Colon (tissue), 2 donors: Measurements from ENCODE around the gene MIPOL1.
"Not testable (repeated sequence)": the region's sequence is repeated elsewhere in the genome, so short reads cannot be mapped to it uniquely, and the experiment has no call there.

ENCODE experiments used
- FAIRE-seq: peaks from 2 replicates; lab custom pipeline; 2012; peaks lifted over from hg19 to GRCh38; lab: Jason Lieb, UNC
- donor health status: control.
- donor health status: control.

MIPOL1 gene

DNA sequence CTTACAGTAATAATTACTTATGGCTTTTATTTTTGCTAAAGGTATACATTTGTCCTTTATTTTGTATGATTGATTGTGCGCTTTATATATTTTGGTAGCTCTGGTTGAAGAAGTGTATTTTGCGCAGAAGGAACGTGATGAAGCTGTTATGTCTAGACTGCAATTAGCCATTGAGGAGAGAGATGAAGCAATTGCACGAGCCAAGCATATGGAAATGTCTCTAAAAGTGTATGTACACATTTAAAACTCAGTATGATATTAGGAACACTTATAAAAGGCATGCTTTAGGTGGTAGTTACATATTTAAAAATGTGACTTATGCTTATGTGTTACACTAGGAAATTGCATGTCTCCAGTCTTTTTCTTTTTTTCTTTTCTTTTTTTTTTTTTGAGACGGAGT is 87.5 kb downstream of the MIPOL1 start:
- no peak for FAIRE-seq

DNA sequence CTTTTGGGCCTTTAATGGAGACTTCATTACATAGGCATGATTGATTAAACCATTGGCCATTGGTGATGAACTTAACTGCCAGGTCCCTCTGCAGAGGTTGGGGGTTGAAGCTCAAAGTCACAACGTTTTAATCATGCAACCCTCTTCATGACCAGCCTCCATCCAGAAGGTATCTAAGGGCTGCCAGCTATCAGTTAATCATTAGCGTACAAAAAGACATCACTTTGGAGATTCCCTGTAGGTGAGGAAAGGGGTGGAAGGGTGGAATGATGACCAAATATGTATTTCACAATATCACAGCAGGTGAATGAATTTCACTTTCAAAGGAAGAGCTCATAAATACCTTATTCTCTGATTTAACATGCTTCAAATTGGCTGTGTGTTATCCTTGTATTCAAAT is 92.0 kb downstream of the MIPOL1 start:
- no peak for FAIRE-seq

DNA sequence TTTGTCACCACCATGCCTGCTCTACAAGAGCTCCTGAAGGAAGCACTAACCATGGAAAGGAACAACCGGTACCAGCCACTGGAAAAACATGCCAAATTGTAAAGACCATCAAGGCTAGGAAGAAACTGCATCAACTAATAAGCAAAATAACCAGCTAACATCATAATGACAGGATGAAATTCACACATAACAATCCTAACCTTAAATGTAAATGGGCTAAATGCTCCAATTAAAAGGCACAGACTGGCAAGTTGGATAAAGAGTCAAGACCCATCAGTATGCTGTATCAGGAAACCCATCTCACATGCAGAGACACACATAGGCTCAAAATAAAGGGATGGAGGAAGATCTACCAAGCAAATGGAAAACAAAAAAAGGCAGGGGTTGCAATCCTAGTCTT is 97.5 kb downstream of the MIPOL1 start:
- FAIRE-seq: not testable (repeated sequence)

DNA sequence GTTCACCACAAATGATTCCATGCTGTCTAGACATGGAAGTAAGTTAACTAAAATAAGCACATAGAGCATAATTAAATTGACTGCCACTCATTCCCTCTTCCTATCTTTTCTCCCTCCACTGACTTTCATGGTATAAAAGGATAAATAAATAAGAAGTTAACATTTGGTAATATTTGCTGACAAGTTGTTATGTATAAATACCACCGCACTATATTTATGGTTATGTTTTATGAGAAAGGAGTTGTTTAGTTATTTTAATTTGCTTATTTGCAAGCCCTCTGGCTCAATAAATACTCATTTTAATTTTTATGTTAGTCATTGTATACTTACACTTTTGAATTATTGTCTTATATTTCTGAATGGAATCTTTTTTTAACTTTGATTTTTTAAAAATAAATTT is 113.5 kb downstream of the MIPOL1 start:
- FAIRE-seq: no peak

DNA sequence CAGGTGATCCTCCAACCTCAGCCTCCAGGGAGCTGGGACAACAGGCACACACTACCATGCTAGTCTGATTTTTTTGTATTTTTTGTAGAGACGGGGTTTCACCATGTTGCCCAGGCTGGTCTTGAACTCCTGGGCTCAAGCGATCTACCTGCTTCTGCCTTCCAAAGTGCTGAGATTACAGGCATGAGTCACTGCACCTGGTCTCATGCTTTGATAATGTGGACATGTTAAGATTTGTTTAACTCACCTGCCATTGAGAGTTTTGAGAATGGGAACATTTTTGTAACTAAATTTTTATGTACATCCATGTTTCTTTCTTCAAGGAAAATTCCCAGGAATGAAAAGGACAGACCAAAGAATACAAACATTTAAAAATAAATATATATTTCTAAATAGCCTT is 121.2 kb downstream of the MIPOL1 start:
- FAIRE-seq: no peak

DNA sequence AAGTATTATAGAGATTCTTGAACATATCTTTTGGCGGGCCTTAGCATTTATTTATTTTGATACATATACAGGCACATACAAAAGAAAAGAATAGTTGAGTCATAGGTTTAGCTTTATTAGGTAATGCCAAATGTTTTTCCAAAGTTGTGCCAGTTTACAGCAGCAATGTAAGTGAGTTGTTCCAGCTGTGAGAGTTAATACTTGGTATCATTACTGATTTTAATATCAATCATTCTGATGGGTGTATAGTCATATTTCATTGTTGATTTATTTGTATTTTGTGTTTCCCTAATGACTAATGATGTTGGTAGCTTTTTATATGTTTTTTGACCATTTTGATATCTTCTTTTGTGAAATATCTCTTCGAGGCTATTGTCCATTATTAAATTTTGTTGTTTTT is 122.4 kb downstream of the MIPOL1 start:
- no peak for FAIRE-seq

DNA sequence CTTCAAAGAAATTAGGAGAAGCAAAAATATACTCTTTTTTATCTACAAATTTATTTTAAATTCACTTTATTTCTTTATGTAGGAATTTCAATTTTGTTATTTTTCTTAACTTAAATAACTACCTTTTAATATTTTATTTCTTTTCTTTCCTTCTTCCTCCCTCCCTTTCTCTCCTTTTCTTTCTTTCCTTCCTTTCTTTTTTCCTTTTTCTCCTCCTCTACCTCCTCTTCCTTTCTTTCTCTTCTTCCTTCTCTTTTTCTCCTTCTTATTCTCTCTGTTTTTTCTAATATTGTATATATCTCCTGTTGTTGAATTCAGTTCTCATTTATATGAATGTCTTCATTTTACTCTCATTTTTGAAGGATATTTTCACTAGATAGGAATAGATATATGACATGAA is 127.6 kb downstream of the MIPOL1 start:
- no peak for FAIRE-seq

DNA sequence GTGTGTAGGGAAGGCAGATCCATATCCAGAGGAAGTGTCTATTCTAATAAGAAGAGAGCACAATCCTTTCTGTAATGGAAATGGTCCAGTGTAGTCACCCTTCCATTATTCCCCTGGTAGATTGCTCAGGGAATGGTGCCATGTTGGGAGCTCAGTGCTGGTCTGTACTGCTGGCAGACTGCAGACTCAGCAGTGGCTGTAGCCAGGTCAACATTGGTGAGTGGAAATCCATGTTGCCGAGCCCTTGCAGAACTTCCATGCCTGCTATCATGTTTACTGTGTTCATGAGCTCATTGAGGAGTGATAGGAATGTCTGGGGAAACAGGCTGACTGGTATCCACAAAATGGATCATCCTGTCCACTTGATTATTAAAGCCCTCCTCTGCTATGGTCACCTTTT is 128.7 kb downstream of the MIPOL1 start:
- FAIRE-seq: no peak

DNA sequence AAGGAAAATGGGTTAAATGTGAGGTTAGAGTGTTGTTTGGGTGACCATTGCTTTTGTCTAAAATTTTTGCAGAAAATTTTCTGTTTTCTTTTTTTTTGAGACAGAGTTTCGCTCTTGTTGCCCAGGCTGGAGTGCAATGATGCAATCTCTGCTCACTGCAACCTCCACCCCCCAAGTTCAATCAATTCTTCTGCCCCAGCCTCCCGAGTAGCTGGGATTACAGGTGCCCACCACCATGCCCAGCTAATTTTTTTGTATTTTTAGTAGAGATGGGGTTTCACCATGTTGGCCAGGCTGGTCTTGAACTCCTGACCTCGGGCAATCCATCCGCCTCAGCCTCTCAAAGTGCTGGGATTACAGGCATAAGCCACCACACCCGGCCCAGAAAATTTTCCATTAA is 130.2 kb downstream of the MIPOL1 start:
- FAIRE-seq: not testable (repeated sequence)

DNA sequence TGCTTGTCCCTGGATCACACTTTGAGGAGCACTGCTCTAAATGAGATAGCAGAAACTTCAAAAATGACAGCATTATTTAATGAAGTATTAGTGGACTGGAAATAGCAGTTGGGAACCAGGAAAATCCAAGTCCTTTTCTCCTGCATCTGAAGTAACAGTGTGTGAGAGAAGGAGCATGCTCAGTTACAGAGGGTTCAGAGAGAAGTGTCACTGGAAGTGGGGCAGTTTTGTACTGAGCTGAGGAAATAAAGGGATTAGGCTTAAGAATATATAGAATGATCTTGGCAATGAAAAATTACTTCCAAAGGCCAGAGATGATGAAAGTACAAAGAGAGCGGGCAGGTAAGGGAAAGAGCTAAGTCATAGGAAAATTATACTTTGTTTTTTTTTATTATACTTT is 130.9 kb downstream of the MIPOL1 start:
- FAIRE-seq: no peak

DNA sequence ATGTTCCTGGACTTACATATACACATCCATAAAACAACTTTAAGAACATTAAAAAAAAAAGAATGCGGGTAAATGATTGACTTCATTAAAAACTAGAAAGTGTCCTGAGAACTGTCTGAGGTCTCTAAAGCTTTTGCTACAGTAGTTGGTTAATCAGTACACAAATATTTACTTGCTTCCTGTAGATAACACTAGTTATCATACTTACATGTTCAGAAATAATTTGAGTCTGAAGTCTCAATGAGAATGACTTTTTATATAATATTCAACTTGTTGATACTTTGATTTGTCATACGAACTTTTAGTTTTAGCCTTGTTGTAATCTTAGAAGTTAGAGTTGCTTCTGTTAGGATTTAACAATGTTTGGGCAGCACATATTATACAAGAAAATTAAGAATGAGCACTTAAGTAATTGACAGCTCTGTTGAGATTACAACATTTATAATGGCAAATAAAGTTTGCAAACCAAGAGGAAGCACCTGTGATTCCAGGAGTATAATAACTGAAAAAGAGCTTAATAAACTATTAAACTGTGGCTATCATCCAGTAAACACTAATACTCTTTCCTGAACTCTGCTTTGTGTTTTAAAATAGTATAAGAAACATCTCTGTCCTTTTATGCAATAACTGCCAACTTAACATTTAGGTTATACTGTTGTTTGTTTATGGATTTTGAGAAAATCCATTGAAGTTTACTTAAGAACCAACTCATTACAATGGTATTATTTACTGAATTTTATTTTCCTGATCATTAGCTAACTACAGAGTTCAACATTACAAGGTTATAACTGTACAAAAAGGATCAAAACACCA is 131.7 kb downstream of the MIPOL1 start:
- FAIRE-seq: no peak

DNA sequence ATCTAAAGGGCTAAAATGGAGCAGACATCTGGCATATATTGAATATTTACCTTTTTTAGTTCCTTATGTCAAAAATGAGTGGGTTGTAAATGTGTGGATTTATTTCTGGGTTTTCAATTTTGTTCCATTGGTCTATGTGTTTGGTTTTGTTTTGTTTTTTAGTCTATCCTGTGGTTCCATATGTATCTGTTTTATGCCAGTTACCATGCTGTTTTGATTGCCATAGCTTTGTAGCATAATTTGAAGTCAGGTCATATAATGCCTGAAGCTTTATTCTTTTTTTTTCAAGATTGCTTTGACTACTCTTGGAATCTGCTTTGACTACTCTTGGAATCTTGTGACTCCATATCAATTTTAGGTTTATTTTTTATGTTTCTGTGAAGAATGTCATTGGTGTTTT is 133.2 kb downstream of the MIPOL1 start:
- FAIRE-seq: no peak

DNA sequence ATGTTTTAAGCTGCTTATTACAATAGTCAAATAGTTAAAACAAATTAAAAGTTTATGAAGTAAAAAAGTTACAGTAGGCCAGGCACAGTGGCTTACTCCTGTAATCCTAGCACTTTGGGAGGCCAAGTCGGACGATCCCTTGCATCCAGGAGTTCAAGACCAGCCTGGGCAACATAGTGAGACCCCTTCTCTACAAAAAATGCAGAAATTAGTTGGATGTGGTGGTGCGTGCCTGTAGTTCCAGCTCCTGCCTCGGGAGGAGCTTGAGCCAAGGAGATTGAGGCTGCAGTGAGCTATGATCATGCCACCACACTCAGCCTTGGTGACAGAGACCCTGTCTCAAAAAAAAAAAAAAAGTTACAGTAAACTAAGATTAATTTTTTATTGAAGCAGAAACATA is 142.6 kb downstream of the MIPOL1 start:
- no peak for FAIRE-seq

DNA sequence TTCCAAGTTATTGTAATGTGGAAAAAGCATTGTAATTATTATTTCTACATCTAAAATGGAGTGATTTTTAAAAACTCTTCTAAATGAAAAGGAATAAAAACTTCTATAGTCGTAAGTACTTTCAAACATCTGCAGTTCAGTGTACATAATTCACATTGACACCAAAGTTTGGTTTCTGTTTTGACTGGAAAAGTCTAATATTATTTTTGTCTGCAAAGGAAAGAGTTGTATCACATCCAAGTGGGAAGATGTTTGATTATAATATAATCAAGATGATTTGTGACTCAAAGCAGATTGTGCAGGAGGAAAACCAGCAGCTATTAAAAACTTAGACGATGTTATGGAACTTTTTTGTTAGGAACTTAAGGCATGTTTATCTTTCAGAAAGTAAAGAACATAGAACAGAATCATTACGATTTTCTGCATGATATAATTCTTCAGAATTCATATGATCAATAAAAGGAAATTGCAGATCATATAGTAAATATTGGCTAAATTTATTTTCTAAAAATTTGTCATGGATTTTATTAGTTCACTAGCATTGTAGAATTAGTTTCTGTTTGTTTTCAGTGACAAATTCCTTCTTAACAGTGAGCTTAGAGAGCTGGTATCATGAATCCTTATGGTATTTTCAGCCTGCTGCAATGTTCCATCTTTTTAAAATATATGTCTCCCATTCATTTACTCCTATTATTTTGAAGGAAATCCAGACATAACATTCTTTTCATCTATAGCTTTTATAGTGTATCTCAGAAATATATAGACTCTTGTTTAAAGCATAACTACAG is 145.8 kb downstream of the MIPOL1 start:
- no peak for FAIRE-seq

DNA sequence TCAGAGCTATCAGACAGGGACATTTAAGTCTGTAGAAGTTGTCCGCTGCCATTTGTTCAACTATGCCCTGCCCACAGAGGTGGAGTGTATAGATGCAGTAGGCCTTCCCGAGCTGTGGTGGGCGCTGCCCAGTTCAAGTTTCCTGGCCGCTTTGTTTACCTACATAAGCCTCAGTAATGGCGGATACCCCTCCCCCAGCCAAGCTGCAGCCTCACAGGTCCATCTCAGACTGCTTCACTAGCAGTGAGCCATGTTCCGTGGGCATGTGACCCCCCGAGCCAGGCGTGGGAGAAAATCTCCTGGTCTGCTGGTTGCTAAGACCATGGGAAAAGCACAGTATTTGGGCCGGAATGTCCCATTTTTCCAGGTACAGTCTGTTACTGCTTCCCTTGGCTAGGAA is 165.9 kb downstream of the MIPOL1 start:
- FAIRE-seq: no peak

DNA sequence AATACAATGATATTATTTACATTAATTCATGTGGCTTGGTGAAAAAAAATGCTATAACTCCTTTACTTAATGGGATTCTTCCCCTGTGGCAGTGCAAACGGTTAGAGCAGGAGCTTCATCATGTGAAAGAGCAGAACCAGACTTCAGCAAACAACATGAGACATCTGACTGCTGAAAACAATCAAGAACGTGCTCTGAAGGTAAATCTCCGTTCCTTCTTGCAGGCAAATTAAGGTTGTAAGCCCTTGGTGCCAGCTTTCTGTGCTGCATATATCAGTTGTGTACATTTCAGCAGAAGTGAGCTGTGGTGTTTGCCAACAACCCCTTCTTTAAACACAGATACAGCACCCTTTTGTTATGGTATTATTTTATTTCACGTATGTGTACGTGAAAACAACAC is 171.7 kb downstream of the MIPOL1 start:
- FAIRE-seq: no peak

DNA sequence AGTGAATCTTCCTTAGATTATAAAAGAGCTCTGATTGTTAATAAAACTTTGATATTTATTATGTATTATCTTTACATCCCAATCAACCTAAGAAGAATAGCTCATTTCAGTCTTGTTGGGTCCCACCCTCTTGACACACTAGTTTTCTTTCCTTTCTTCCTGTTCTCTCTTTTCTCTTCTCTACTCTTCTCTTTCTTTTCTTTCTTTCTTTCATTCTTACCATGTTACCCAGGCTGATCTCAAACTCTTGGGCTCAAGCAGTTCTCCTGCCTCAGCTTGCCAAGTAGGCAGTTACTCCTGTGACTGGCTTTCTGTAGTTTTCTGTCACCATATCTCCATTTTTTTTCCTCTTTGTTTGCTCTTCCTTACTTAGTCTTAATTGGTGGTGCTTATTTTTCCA is 177.8 kb downstream of the MIPOL1 start:
- FAIRE-seq: no peak

DNA sequence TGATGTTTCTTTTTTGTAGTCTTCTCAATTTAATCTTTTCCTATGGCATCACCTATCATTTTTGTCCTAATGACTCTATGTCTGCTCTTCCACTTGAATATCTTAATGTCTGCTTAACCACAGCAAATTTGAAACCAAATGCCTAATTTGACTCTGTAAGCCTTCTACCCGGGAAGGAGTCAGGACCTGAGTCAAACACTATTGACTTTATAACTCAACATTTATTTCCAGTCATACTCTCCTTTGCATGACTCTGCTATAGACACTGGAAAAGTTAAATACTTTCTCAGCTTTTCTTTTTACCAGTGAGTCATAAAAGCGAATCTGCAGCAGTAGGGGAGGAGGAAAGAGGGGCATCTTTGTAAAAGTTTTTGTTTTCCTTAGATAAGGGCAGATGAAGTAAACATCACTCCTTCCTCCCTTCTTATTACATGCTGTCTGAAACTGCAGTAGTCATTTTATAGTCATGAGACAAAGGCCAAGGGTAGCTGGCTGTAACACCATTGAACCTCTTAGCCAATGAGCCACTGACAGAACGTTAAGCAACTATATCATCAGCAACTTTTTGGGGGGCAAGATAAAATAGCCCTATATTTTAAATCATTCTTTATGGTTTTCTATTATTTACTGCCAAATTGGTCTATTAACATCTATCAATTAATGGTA is 179.3 kb downstream of the MIPOL1 start:
- no peak for FAIRE-seq

DNA sequence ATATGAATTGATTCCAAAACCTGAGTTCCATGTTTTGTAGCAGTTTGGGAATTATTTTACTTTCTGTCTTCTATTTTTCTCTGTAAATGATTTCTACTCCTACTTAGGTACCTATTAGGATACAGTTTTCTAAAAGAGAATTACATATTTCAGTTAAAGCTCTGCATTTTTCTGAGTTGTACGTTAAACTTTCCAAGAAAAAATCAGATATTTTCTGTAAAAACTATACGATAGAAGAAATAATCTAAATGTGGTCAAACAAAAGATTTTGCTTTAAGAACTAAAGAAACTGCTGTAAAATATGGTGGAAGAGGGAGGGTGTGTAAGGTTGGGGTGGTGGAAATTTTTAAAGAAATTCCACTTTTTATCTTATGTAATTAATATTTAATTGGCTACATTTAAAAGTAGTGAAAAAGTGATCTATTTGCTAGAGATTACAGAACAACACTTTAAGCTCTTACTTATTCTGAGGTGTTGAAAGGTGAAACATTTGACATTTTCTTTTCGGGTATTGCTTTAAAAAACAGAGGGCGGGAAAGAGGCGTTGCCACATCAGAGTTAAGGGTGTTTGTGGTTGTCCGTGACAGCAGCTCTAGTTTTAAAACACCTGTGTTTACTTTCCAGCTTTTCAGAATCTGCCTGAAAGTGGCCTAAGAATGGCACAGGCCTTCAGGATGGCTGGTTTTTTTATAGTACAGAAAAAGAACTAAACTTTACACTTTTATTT is 187.3 kb downstream of the MIPOL1 start:
- no peak for FAIRE-seq

DNA sequence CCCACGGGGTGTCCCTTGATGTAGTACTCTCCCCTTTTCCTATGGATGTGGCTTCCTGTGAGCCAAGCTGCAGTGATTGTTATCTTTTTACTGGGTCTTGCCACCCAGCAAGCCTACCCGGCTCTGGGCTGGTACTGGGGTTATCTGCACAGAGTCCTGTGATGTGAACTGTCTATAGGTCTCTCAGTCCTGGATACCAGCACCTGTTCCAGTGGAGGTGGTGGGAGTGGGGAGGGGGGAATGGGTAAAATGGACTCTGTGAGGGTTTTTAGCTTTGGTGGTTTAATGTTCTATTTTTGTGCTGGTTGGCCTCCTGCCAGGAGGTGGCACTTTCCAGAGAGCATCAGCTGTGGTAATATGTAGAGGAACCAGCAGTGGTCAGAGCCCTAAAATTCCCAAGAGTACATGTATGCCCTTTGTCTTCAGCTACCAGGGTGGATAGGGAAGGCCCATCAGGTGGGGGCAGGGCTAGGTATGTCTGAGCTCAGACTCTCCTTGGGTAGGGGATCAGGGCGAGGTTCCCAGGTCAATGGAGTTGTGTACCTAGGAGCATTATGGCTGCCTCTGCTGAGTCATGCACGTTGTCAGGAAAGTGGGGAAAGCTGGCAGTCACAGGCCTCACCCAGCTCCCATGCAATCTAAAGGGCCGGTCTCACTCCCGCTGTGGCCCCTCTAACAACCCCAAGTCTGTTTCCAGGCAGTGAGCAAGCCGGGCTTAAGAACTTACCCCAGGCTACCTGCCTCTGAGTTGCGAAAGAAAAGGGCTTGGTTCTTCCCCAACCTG is 199.6 kb downstream of the MIPOL1 start:
- FAIRE-seq: not testable (repeated sequence)

DNA sequence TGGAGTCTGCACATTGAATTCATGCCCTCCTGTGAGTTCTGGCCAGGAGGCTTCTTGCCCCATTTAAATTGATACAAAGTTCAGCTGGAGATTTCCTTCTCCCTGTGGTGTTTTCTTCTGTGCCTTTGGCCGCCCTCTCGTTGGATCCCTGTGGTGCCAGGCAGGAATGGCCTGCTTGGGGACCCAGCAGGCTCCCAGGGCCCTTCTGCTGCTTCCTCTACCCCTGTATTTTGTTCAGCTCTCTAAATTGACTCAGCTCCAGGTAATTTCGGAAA is 200.1 kb downstream of the MIPOL1 start:
- FAIRE-seq: no peak

DNA sequence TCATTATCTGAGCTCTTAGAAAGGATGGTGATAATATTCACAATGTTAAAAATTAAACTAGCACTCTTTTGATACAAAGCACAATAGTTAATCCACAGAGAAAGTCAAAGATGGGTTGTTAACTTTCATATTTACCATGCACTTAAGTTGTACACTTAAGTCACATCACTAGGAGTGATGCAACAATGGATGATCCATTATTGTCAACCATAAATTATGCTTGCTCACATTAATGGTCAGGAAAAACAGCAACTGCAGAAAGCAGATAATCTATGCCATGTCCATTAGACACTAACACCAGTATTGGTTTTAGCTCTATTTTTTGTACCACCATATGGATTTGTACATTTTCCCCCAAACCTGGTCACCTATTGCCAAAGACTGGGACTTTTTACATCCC is 201.8 kb downstream of the MIPOL1 start:
- FAIRE-seq: no peak
